ENCODE results near the gene SLC50A1.

SLC50A1 gene

DNA sequence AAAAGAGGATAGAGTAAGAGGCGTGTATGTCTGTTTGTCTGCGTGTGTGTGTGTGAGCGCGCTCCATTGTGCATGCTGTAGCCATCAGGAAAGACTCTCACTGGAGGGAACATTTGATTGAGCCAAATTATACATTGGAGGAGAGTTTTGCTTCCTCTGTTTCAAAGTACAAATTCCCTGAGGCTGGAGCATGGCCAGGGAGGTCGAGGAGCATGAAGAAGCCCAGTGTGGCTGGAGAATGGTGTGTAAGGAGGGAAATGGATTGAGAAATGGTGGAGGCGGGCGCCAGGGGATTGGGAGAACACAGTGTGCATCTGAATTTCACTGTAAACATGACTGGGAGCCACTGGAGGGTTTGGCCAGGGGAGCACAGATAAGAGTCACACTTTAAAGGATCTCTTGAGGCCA lies 30.0 kb upstream of the SLC50A1 start:
- in situ Hi-C loops (cut with HindIII; ENCODE audit: low sequenced_read_pairs), result no loop called here
- TF ChIP-seq, protein P1, sequence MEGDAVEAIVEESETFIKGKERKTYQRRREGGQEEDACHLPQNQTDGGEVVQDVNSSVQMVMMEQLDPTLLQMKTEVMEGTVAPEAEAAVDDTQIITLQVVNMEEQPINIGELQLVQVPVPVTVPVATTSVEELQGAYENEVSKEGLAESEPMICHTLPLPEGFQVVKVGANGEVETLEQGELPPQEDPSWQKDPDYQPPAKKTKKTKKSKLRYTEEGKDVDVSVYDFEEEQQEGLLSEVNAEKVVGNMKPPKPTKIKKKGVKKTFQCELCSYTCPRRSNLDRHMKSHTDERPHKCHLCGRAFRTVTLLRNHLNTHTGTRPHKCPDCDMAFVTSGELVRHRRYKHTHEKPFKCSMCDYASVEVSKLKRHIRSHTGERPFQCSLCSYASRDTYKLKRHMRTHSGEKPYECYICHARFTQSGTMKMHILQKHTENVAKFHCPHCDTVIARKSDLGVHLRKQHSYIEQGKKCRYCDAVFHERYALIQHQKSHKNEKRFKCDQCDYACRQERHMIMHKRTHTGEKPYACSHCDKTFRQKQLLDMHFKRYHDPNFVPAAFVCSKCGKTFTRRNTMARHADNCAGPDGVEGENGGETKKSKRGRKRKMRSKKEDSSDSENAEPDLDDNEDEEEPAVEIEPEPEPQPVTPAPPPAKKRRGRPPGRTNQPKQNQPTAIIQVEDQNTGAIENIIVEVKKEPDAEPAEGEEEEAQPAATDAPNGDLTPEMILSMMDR (IDR thresholded peaks at IDR 0.05; ENCODE audit: low read depth, low read length, missing control alignments), result no peak
- no peak for DNase-seq (ENCODE audit: low read depth)
- H3K4me3 ChIP-seq (ENCODE audit: low read depth, low read length), result no peak overlapping the region

DNA sequence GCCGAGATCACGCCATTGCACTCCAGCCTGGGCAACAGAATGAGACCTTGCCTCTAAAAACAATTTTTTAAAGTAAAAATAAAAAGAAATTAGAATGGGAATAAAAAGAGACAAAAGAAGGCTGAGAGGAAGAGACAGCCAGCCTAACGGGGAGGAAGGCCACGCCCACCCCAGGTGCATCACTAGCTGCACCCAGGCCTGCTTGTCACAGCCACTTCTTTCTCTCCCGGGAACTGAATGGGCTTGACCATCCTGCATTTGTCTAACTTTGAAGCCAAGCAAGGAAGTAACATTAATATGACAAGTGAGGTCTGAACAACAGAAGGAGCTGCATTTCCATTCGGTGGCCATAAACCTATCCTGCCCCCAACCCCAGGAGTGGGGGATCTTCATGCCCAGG lies 28.8 kb upstream of the SLC50A1 start:
- TF ChIP-seq, protein P1 (IDR thresholded peaks at IDR 0.05; ENCODE audit: low read depth, low read length, missing control alignments), result no peak
- in situ Hi-C loops (cut with HindIII; ENCODE audit: low sequenced_read_pairs), result no loop called here
- DNase-seq (ENCODE audit: low read depth), result no peak
- no peak overlapping the region for H3K4me3 ChIP-seq (ENCODE audit: low read depth, low read length)

DNA sequence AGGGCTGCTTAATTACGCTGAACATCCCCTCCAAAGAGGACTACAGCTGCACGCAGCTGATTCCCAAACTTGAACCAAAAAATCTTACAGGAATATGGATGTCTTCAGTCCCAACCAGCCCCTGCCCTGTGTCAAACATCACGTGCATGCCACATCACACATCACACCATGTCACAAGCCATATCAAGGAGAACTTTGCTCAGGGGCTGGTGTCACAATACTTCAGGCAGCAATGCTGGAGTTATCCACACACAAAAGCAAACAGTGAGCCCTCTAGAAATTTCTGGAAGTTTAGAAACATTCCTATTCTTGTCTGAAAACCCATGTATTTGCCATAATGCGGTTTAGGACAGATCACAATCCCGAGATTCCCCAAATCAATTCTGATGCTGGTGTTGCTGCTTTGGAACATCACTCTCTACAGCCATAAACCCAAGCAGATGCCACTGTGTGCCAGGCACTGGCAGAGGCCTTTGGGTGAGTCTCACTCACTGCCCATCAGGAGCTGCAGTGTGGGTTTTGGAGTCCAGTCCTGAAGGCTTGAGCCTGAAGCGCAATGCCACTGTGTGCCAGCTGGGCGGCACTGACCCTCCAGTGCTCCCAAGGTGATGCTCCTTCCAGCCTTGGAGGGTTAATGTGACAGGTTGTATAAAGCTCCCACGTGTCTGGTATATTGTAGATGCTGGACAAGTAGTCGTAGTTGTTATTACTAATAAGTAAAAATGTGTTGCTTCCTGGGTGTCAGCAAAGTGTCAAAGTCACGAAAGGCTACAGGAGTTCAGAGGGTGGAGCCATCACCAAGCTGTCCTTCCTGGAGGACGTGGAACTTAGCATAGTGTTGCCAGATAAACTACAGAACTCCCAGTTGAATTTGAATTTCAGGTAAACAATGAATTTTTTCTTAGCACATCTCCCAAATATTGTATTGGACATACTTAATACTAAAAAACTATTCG lies 28.1 kb upstream of the SLC50A1 start:
- H3K4me3 ChIP-seq (ENCODE audit: low read depth, low read length), result no peak overlapping the region
- TF ChIP-seq, protein P1 (IDR thresholded peaks at IDR 0.05; ENCODE audit: low read depth, low read length, missing control alignments), result no peak
- DNase-seq (ENCODE audit: low read depth), result no peak
- in situ Hi-C loops (cut with HindIII; ENCODE audit: low sequenced_read_pairs), result no loop called here

DNA sequence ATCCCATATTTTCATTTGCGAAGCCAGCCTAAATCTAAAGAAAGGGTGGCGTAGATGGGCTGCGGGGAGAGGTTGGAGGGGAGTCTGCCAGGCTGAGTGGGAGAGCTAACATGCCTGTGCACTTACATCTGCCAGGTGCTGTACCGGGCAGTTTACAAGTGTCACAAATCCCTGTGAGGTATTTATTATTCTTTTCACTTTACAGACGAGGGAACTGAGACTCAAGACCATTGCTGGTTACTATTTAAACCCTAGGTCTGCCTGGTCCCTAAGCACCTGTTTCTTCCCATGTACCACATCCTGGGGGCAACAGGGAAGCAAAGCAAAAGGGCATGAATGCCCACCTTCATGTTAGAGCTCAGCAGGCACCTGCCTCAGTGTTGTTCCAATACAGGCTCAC lies 27.4 kb upstream of the SLC50A1 start:
- no peak overlapping the region for H3K4me3 ChIP-seq (ENCODE audit: low read depth, low read length)
- TF ChIP-seq, protein P1 (IDR thresholded peaks at IDR 0.05; ENCODE audit: low read depth, low read length, missing control alignments), result no peak
- in situ Hi-C loops (cut with HindIII; ENCODE audit: low sequenced_read_pairs), result no loop called here
- no peak for DNase-seq (ENCODE audit: low read depth)

DNA sequence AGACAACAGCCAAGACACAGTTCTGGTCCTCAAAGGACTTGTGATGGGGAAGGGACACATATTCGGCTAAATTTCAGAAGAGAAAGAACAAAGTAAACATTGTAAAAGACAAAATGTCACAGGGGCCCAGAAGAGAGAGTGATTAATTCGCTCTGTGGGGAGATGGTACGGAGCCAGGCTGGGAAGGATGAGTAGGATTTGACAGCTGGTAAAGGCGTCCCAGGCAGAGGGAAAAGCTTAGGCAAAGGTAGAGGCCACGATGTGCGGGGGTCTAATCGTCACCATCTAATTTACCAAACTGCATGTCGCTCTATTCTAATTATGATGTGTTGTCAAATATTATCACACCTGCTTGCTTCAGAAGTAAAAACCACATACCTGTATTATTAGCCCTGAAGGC lies 25.3 kb upstream of the SLC50A1 start:
- no peak for DNase-seq (ENCODE audit: low read depth)
- TF ChIP-seq, protein P1 (IDR thresholded peaks at IDR 0.05; ENCODE audit: low read depth, low read length, missing control alignments), result no peak
- in situ Hi-C loops (cut with HindIII; ENCODE audit: low sequenced_read_pairs), result loop anchor here (5.0 kb wide), 1 partner anchor 57 kb away; no protein-coding TSS in a partner anchor
- H3K4me3 ChIP-seq (ENCODE audit: low read depth, low read length), result no peak overlapping the region

DNA sequence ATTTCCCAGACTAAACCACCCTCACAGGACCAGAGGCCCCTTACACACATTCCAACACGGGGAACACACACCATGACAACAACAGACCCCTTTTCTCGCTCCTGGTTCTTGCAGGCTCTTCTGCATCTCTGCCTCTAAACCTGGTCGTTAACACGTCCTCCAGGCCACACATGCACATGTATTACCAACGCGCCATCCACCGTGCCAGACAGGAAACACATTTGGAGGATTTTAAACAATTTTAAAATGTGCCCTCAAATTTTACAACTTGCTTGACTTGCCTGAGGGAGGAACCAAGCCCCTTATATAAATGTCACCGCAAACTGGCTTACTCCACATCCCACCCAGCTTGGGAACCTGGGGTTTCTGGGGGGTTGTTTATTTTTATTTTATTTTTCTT lies 24.8 kb upstream of the SLC50A1 start:
- in situ Hi-C loops (cut with HindIII; ENCODE audit: low sequenced_read_pairs), result loop anchor here (5.0 kb wide), 1 partner anchor 56 kb away; no protein-coding TSS in a partner anchor
- DNase-seq (ENCODE audit: low read depth), result no peak
- H3K4me3 ChIP-seq (ENCODE audit: low read depth, low read length), result no peak overlapping the region
- TF ChIP-seq, protein P1 (IDR thresholded peaks at IDR 0.05; ENCODE audit: low read depth, low read length, missing control alignments), result no peak
